Stimulated activated CD8-positive, alpha-beta memory T cell treated with anti-CD3 and anti-CD28 coated beads, Interleukin-15, amount 100 ng/mL, for 24 hours (primary cell): Measurements from ENCODE around the gene PPP5C.
"Not testable (repeated sequence)": the region's sequence is repeated elsewhere in the genome, so short reads cannot be mapped to it uniquely, and the experiment has no call there.

Experiments used
- DNase-seq: peaks from one replicate; pipeline ENCODE4 v3.0.0-alpha.2; 2020; ENCODE audit warnings: low read depth

PPP5C gene

DNA sequence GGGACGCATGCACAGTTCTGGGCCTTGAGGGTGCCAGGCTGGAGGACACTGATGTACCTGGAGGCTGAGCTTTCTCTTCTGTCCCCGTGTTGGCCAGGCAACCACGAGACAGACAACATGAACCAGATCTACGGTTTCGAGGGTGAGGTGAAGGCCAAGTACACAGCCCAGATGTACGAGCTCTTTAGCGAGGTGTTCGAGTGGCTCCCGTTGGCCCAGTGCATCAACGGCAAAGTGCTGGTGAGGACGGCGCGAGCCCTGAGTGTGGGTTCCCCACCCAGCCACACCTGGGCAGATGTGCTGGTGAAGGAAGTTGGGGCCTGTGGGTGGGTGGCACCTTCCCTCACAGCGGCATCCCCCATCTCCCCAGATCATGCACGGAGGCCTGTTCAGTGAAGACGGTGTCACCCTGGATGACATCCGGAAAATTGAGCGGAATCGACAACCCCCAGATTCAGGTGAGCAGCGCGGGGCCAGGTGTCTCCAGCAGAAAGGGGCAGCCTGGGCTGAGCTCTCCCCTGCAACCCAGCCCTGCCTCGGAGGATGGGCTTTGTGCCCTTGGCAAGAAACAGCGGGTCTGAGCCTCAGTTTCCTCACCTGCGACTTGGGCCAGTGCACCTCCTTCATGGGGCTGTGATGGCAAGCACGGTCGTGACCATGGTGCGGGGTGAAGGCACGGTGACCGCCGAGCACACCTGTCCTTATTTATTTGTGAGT, 40.3 kb downstream of the PPP5C start:
- DNase-seq, result no peak

DNA sequence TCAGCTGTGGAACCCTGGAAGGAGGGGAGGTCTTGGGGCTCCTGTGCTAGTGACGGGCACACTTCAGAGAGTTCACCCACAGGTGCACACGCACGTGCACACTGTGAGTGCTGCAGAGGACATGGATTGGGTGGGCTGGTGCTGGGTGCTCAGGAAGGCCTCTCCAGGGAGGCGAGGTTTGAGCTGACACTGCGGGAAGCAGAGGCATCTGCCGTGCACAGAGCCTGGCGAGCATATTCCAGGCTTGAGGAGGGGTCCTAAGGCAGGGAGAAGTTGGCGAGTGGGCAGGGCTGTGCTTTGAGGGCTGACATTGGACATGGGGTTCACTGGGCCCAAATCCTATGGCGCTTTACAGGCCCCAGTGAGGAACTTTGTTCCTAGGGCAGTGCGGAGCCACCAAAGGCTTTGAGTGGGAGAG, 40.8 kb downstream of the PPP5C start:
- DNase-seq, result no peak

DNA sequence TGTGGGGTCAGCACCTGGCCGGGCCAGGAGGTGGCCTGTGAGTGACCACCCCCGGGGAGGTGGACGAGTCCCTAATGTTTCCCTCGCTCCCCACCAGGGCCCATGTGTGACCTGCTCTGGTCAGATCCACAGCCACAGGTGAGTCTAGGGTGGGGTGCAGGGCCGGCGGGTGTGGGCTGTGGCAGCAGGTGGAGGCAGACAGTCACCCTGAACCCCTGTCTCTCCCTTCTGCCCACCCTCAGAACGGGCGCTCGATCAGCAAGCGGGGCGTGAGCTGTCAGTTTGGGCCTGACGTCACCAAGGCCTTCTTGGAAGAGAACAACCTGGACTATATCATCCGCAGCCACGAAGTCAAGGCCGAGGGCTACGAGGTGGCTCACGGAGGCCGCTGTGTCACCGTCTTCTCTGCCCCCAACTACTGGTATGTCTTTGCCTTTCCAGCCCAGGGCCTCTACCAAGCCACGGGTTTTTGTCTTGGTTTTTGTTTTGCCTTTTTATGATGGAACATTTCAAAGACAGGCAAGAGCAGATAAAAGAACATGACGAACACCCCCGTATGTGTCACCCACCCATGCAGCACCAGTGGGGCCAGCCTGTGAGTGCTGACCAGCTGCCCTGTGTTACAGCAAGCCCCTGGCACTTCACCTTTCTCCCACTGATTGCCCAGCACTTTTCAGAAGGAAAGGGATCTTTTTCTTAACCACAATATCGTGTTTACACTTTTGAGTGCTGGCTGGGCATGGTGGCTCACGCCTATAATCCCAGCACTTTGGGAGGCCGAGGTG, 41.6 kb downstream of the PPP5C start:
- no peak for DNase-seq

DNA sequence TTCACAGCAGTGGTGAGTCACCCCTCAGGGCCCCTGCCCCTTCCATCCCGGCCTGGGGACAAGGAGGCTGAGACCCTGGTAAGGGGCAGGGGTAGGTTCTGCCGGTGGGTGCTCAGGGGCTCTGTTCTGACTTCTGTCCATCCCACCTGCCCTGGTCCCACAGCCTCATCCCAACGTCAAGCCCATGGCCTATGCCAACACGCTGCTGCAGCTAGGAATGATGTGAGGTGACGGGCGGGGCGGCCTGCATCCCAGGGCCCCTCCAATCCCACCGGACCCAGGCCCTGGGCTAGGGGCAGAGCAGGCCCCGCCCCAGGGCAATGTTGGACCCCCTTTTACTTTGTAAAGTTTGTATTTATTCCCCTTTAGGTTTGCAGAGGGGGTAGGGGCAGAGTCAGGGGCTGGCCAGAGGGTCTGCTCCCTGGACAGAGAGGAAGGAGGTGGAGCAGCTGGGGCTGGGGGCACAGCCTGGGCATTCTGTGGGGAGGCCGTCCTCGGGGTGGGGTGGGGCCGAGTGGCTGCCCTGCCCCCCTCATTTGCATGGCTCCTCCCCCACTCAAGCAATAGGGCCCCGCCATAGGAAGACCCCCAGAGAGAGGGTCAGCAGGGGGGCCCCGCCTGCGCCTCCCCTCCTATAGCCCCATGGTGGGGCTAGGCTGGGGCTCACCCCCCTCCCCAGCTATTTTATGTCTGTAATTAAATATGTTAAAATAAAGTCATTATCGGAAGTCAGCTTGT, 43.4 kb downstream of the PPP5C start:
- no peak for DNase-seq

DNA sequence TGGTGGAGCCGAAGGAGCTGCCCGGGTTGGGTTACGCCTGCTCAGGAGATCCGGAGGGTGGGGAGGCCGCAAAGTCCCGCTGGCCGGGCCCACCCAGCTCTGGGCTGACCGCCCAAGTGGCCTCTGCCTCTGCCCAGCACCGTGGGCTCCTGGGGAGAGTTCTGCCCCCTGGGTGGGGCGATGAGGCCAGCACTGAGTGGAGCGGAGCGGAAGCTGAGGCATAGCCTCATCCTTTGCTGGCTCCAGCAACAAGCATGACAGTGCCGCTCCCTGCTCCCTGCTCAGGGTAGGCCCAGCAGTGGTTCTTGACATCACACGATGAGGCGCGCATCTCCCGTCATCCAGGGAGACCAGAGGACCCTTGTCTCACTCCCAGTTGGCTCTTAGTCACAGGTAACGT, 44.0 kb downstream of the PPP5C start:
- no peak for DNase-seq

DNA sequence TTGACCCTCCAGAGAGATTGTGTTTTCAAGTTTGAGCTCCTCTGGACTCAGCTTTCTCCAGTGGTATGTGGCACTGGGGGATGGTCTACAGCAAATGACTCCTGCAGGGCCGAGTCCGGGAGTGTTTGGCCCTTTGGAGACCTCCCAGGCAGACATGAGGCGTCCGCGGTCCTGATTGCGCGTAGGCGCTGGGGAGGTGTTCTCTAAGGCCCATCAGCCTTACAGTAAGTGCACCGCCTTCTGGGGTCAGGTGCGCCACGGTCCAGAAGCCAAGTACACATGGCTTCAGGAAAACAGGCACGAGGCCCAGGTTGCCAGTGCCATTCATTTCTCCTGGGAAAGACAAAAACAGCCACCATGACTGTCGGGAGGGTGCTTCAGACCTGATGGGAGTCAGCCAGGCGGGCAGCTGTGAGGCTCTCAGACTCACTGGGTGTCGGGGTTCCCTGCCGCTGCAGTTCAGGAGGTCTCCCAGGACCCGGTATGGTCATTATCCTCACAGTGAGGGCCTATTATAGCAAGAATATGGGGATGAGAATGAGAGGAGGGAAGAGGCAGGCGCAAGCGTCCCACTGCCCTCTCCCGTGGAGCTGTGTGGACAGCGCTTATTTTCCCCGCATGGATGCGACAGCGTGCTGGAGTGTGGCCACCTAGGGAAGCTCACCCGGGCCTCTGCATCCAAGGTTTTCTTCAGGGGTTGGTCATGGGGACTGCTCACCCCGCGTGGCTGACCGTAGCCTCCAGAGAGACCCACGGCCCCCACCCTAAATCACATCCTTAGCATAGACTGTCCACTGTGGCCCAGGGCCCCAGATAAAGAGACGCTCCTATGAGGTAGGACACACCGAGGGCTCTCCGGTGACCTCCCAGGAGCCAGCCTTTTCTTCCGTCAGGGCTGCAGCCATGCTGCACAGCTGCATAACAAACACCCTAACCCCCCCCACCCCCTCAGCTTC, 44.7 kb downstream of the PPP5C start:
- DNase-seq, result no peak

DNA sequence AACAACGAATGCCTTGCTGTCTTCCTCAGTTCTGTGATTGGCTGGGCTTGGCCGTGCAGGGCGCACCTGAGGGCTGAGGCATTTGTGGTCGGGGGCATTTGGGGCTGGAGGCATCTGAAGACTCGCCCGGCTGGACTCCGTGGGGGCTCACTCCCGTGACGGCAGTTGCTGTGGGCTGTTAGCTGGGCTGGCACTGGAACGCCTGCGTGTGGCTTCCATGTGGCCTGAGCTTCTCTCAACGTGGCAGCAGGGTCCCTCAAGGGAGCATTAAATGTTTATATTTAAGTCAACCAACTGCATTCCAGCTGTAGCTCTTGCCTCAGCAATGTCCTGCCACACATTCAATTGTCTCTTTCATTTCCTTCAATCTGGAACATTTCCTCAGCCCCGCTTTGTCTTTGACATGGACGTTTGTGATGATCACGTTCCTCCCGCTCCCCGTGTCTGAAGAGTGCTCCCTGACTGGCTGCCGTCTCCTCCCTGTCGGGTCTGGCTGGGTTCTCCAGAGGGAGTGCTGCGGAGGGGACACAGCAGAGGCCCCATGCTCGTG, 45.4 kb downstream of the PPP5C start:
- no peak for DNase-seq

DNA sequence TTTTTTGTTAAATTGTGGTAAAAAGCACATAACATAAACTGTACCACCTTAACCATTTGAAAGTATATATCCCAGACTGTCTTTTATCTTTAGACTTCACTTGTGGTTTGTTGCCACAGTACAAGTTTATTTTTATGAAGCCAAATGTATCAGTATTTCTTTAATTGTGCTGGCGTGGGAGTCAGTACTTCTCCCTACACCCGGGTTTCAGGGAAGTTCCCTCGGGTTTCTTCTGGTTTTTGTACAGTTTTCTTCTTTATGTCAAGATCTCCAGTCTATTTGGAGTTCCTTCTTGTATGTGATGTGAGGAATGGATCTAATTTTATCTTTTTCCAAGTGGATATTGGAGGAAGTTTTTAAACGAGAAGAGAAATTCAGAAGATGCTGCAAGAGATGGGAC, 46.0 kb downstream of the PPP5C start:
- no peak for DNase-seq

DNA sequence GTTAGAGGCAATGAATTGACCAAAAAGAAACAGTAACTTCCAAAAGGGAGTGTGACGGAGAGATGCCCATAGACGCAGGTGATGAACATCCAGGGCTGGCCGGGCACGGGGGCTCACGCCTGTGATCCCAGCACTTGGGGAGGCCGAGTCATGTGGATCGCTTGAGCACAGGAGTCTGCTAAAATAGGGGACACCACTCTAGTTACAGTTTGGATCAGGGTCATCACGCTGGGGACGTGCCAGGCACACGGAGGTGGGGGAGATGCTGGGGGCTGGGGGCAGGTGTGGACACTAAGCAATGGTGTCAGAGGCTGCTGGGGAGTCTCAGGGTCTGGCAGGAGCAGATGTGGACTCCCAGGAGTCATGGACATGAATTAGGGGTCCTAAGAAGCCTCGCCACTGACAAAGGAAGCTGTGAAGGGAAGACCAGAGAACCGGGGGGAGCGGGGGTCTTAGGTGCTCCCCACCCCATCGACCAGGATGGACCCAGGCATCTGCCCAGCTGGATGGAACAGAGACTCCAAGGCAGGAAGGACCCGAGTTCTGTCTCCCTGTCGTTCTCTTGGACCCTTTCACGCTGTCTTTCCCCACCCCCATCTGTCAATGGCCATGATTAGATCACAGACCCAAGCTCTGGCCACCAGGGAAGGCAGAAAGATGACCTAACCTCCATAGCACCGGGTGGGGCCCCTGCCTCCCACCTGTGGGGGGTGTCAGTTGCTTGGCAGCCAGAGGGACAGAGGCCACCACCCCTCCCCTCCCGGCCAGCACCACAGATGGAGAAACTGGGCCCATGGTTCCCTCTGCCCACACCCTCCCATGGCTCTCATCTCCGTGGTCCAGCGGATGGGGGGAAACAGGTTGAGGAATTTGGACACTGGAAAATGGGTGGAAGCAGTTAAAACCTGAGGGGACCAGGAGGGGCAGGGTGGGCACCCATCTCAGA, 46.8 kb downstream of the PPP5C start:
- no peak for DNase-seq

DNA sequence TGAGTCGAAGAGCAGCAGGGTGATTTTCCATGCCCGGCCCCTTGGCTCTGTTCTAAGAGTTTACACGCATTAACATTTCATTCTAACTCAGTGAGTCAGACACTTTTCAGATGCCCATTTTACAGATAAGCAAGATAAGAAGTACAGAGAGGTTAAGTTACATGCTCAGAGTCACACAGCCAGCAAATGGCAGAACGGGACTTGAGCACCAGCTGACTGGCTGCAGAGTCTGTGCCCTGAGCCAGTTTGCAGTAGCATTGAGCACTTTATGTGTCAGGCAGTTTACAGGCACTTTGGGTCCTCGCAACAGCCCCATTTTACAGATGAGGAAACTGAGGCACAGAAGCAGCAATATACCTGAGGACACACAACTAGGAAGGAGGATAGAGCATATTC, 47.5 kb downstream of the PPP5C start:
- DNase-seq, result no peak

DNA sequence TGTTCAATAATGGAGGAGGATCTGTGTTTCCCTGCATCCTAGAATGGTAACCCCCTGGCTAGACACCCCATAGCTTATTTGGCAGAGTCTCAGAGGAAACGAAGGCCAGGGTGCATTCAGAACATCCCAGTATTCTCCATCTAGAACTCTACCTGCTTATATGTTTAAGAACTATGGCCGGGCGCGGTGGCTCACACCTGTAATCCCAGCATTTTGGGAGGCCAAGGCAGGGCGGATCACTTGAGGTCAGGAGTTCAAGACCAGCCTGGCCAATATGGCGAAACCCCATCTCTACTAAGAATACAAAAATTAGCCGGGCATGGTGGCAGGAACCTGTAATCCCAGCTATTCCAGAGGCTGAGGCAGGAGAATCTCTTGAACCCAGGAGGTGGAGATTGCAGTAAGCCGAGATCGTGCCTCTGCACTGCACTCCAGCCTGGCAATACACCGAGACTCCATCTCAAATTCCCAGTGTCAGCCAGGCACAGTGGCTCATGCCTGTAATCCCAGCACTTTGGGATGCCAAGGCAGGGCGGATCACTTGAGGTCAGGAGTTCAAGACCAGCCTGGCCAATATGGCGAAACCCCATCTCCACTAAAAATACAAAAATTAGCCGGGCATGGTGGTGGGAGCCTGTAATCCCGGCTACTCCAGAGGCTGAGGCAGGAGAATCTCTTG, 51.1 kb downstream of the PPP5C start:
- DNase-seq, result not testable (repeated sequence)

DNA sequence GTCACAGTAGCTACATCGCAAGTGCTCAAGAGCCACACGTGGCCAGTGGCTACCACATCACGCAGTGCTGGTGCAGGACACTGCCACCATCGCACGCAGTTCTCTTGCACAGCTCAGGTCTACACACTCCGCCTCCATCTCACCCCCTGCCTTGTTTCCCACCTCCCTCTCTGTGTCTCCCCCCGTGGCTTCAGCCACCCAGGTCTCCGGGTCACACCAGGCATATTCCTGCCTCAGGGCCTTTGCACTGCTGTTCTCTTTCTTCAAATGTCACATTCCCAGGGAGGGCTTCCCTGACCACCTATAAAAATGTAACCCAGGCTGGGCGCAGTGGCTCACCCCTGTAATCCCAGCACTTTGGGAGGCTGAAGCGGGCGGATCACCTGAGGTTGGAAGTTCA, 55.8 kb downstream of the PPP5C start:
- DNase-seq, result no peak

DNA sequence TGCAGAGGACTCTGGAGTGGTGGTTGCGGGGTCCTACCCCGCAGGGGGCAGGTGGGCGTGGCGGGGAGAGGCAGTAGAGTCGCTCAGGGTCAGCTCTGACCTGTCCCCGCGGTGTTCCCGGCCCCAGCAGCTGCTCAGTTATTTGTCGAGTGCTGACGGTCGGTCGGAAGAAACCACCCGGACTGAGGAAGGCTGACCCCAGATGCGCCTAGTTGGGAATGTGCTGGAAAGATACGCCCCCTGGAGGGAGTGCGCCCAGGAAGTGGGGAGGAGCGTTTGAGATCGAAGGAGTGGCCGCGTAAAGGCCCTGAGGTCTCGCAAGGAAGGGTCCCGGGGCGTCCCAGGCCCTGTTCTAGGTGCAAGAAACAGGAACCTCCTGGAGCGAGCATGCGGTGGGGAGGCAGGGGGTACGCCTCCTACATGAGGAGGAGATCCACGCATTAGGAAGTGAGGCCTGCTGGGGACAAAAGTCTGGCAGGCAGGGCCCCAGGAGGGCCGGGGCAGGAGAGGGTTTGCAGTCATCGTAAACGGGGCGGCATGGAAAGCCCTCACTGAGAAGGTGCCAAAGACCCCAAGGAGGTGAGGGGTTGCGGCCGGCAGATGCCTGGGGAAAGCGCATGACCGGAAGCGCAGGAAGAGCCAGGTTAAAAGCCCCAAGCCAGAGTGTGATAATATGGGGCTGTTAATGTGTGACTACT, 57.3 kb downstream of the PPP5C start:
- DNase-seq, result no peak

DNA sequence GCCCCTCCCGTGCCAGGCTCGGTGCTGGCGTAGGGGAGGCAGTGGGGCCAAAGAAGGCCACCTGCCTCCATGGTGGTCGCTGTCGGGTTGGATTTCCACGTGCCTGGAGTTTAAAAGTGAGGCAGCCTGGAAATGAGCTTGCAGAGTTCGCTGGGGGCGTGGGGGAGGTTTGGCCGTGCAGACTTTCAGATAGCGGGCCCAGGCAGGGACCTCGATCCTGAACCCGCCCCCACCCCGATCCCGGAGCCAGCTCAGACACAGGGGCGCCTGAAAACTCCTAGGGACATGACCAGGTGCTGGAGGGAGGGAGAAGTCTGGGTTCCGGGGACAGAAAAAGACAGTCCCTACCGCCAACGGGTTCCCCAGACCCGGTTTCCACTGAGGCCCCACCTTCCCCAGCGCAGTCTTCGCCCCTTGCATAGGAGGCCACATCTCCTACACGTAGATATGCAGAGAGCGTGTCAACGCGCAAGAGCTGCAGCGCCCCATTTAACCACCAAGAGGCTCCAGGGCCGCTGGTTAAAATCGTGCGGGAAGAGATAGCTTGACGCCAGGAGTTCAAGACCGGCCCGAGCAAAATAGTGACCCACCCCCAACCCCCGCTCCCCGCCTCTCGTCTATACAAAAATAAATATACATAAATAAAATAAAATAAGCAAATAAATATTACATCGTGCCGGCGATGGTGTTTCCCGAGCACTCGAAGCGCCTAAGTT, 58.0 kb downstream of the PPP5C start:
- no peak for DNase-seq

DNA sequence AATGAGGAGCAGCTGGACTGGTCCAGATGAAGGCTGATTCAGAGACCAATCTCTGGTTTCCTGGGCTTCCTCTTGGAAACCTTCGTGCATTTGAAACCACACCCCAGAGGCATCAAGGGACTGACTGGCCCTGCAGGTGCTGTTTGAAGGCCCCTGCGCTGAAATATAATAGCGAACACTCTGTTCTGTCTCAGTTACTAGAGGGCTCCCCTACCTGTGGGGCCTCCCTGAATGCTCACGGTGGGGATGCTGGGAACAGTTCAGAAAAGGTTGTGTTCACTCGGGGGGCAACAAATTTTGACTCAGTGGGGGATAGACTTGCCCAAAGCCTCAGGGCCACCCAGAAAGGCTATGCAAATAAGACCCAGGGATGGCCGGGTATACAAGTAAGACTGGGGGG, 60.1 kb downstream of the PPP5C start:
- DNase-seq, result no peak

DNA sequence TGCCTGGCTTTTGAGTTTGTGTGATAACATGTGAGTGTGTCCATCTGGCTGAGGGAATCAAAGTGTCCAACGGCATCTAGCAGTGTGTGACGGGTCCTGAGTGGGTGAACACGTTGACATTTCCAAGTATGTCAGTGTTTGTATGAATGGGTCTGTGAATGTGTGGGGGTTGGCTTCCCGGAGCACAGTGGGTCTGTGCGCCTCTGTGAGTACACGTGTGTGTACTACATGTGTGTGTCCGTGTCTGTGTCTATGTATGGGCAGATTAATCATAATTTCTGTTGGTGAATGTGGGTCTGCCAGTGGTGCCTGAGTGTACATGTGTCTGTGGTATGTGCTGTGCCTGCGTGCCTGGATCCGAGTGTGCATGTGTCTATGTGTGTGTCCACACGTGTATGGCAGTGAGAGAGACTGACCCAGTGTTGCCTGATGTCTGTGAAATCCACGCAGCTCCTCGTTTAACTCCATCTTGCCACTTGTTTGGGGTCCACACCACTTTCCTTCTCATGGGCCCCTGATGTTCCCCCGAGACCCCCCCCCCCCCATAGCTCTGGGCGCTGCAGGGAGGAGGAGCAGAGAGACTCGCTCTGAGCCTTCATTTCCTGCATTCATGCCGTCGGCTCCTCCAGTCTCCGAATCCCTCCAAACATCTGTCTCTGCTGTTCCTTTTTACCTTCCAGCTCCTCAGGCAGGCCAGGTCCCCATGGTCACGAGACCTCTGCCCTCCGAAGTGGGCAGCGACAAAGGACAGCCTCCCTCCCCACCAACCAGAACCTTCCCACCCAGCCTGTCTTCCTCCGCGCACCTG, 61.2 kb downstream of the PPP5C start:
- no peak for DNase-seq

DNA sequence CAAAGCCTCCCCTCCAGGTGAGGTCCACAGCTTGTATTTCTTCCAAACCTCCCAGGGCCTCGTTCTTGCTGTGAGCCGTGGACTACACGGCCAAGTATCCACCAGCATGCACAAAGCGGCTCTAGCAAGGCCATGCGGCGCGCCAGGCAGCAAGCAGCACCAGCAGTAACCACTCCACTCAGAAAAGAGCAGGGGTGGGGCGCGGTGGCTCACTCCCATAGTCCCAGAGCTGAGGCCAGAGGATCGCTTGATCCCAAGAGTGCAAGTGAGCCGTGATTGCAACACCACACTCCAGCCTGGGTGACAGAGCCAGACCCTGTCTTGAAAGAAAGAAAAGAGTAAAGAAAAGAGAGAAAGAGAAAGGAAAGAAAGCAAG, 61.8 kb downstream of the PPP5C start:
- DNase-seq, result no peak

DNA sequence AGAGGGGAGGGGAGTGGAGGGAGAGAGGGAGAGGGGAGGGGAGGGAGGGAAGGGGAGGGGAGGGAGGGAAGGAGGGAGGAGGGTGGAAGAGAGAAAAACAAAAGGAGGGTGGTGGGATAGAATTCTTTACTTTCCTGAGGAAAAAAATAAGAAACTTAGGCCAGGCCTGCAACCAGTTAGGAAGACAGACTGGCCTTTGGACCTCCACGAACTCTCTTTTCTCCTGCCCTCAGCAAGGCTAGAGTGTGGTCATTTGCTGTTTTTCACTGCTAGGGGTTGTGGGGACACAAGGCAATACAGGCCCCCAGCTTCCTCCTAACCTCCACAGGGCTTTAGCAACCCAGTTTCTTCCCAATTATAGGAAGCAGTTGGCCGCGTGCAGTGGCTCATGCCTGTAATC, 62.3 kb downstream of the PPP5C start:
- no peak for DNase-seq
